Measurements from ENCODE around the gene LASP1. TPM values are rescaled to one million over a fixed set of nuclear protein-coding genes. Genes with fewer than 3 reads are reported as not detected.

Gene LASP1
- total RNA-seq, 2 experiments from 2014 or later, result 48.6 to 110 TPM

DNA sequence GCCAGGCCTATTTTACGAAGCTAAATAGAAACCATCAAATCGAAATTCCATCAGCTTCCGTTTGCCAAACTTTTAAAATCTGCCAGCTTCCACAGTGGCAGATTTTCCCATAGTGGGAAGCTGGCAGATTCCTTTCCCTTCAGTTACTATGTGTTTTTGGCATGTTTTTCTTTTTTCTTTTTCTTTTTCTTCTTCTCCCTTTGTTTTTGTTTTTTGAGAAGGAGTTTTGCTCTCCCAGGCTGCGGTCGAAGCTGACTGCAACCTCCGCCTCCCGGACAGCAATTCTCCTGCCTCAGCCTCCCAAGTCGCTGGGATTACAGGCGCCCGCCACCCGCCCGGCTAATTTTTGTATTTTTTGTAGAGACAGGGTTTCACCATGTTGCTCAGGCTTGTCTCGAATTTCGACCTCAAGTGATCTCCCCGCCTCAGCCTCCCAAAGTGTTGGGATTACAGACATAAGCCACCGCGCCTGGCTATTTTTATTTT is 44.1 kb upstream of the LASP1 start:
- DNase-seq (ENCODE audit: low spot score), result no peak
- intact Hi-C loops (cut with micrococcal nuclease; ENCODE audit: unreplicated experiment), result loop anchor here (1.0 to 2.0 kb wide), 2 partner anchors 27 to 43 kb away; partner anchors contain the start of gene RPL23
- peak overlapping the region; percentile 97 for H3K4me3 ChIP-seq (ENCODE audit: low read depth, low read length, poor library complexity, severe bottlenecking)
- no peaks in the 10 kb centered on the region for H3K9me2 ChIP-seq (ENCODE audit: insufficient read depth, low read length)
- H3K4me2 ChIP-seq (ENCODE audit: low read length), result peak overlapping the region; percentile 97
- peaks cover 17% of the 10 kb centered on the region for H3K4me1 ChIP-seq (ENCODE audit: insufficient read depth, low read length, poor library complexity, severe bottlenecking)
- CTCF ChIA-PET (ENCODE audit: unreplicated experiment), result interaction anchor here (0.5 kb wide), 1 partner anchor 156 kb away, joined by 3 read pairs; no protein-coding TSS in a partner anchor
- no peaks in the 10 kb centered on the region for H3K9me3 ChIP-seq (ENCODE audit: low read length)
- H4K20me1 ChIP-seq (ENCODE audit: insufficient read depth, low read length), result peaks cover 13% of the 10 kb centered on the region; the same call in 1 of the 2 replicates
- H3K27ac ChIP-seq (ENCODE audit: low read depth, low read length, poor library complexity, severe bottlenecking), result peak overlapping the region; percentile 72
- H2AFZ ChIP-seq (ENCODE audit: low read length), result peak overlapping the region; percentile 83
- H3K36me3 ChIP-seq (ENCODE audit: insufficient read depth, low read length), result peaks cover 14% of the 10 kb centered on the region
- no peak for TF ChIP-seq EZH2phosphoT487 (IDR thresholded peaks at IDR 0.05; ENCODE audit: borderline replicate concordance, low read depth, low read length)
- TF ChIP-seq, protein P1, sequence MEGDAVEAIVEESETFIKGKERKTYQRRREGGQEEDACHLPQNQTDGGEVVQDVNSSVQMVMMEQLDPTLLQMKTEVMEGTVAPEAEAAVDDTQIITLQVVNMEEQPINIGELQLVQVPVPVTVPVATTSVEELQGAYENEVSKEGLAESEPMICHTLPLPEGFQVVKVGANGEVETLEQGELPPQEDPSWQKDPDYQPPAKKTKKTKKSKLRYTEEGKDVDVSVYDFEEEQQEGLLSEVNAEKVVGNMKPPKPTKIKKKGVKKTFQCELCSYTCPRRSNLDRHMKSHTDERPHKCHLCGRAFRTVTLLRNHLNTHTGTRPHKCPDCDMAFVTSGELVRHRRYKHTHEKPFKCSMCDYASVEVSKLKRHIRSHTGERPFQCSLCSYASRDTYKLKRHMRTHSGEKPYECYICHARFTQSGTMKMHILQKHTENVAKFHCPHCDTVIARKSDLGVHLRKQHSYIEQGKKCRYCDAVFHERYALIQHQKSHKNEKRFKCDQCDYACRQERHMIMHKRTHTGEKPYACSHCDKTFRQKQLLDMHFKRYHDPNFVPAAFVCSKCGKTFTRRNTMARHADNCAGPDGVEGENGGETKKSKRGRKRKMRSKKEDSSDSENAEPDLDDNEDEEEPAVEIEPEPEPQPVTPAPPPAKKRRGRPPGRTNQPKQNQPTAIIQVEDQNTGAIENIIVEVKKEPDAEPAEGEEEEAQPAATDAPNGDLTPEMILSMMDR (conservative IDR thresholded peaks at IDR 0.05; ENCODE audit: low read length), result no peak
- peaks cover 26% of the 10 kb centered on the region for H3K79me2 ChIP-seq (ENCODE audit: insufficient read depth, low read depth, low read length)
- TSS peak; percentile 99 for BruUV-seq (replicated peaks)
- POLR2A ChIA-PET, result interaction anchor here (0.6 to 1.2 kb wide), 3 partner anchors 9 to 72 kb away, joined by 3 to 7 read pairs (median 5); partner anchors contain the start of gene RPL23

DNA sequence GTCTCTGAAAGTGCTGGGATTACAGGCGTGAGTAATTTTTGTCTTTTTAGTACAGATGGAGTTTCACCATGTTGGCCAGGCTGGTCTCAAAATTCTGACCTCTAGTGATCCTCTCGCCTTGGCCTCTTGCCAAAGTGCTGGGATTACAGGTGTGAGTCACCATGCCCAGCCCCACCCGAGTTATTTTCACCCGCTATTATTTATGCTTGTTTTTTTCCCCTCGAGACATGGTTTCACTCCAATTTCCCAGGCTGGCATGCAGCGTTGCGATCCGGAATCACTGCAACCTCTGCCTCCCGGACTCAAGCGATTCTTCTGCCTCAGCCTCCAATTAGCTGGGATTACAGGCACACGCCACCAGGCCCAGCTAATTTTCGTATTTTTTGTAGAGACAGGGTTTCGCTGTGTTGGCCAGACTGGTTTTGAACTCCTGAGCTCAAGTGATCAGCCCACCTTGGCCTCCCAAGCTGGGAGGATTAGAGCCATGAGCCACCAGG is 25.5 kb upstream of the LASP1 start:
- intact Hi-C loops (cut with micrococcal nuclease; ENCODE audit: unreplicated experiment), result no loop called here
- H3K9me3 ChIP-seq (ENCODE audit: low read length), result no peaks in the 10 kb centered on the region
- CTCF ChIA-PET (ENCODE audit: unreplicated experiment), result no interaction called here
- H3K27ac ChIP-seq (ENCODE audit: low read depth, low read length, poor library complexity, severe bottlenecking), result peak overlapping the region; percentile 20
- H3K36me3 ChIP-seq (ENCODE audit: insufficient read depth, low read length), result peaks cover 31% of the 10 kb centered on the region
- POLR2A ChIA-PET, result interaction anchor here (0.6 to 1.0 kb wide), 5 partner anchors 29 to 328 kb away, joined by 3 to 5 read pairs (median 4); no protein-coding TSS in a partner anchor
- no TSS peak for BruUV-seq (replicated peaks)
- no peak overlapping the region for H3K4me3 ChIP-seq (ENCODE audit: low read depth, low read length, poor library complexity, severe bottlenecking)
- no peak overlapping the region for H3K4me2 ChIP-seq (ENCODE audit: low read length)
- peak; percentile 37 for DNase-seq (ENCODE audit: low spot score)
- no peaks in the 10 kb centered on the region for H3K9me2 ChIP-seq (ENCODE audit: insufficient read depth, low read length)
- no peak overlapping the region for H2AFZ ChIP-seq (ENCODE audit: low read length)
- TF ChIP-seq, protein P1 (conservative IDR thresholded peaks at IDR 0.05; ENCODE audit: low read length), result no peak
- H3K79me2 ChIP-seq (ENCODE audit: insufficient read depth, low read depth, low read length), result peaks cover 6% of the 10 kb centered on the region; the same call in 1 of the 2 replicates
- H4K20me1 ChIP-seq (ENCODE audit: insufficient read depth, low read length), result peaks cover 4% of the 10 kb centered on the region; the same call in 1 of the 2 replicates
- H3K4me1 ChIP-seq (ENCODE audit: insufficient read depth, low read length, poor library complexity, severe bottlenecking), result peaks cover 7% of the 10 kb centered on the region

DNA sequence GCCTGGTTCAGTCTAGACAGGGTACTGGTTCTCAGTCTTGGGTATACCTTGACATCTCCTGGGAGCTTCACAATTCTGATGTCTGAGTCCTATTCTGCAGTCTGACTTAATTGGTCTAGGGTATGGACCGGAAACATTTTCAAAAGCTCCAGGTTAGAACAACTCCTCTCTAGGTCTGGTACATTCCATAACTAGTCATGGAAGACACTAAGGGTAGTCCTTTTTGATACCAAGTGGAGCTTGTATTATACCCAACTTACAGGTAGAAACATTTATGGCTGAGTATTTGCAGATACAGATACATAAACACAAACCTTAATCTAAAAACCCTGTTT is 21.3 kb upstream of the LASP1 start:
- ChIA-PET CTCF (ENCODE audit: unreplicated experiment) (no interaction called here), POLR2A (interaction anchor here (0.7 to 1.2 kb wide), 3 partner anchors 11 to 200 kb away, joined by 3 to 4 read pairs (median 3); no protein-coding TSS in a partner anchor)
- DNase-seq (ENCODE audit: low spot score), result no peak
- peaks cover 29% of the 10 kb centered on the region for H3K4me1 ChIP-seq (ENCODE audit: insufficient read depth, low read length, poor library complexity, severe bottlenecking)
- H3K4me2 ChIP-seq (ENCODE audit: low read length), result no peak overlapping the region
- H3K4me3 ChIP-seq (ENCODE audit: low read depth, low read length, poor library complexity, severe bottlenecking), result no peak overlapping the region
- H3K9me3 ChIP-seq (ENCODE audit: low read length), result no peaks in the 10 kb centered on the region
- peaks cover 47% of the 10 kb centered on the region for H3K79me2 ChIP-seq (ENCODE audit: insufficient read depth, low read depth, low read length)
- no TSS peak for BruUV-seq (replicated peaks)
- peaks cover 73% of the 10 kb centered on the region for H3K36me3 ChIP-seq (ENCODE audit: insufficient read depth, low read length)
- H4K20me1 ChIP-seq (ENCODE audit: insufficient read depth, low read length), result peaks cover 32% of the 10 kb centered on the region
- no peak overlapping the region for H2AFZ ChIP-seq (ENCODE audit: low read length)
- intact Hi-C loops (cut with micrococcal nuclease; ENCODE audit: unreplicated experiment), result no loop called here
- TF ChIP-seq, protein P1 (conservative IDR thresholded peaks at IDR 0.05; ENCODE audit: low read length), result no peak
- no peak for TF ChIP-seq EZH2phosphoT487 (IDR thresholded peaks at IDR 0.05; ENCODE audit: borderline replicate concordance, low read depth, low read length)
- no peaks in the 10 kb centered on the region for H3K9me2 ChIP-seq (ENCODE audit: insufficient read depth, low read length)
- no peak overlapping the region for H3K27ac ChIP-seq (ENCODE audit: low read depth, low read length, poor library complexity, severe bottlenecking)
